ENCODE measurements around the gene ITK. TPM values are rescaled to one million over a fixed set of nuclear protein-coding genes. Genes with fewer than 3 reads are reported as not detected.
A peak's percentile ranks its signal among the peaks of the same experiment; 100 is the strongest.

ITK gene
- total RNA-seq, 1 donor from 2014 or later = not detected

- no peak overlapping the region for H3K27ac ChIP-seq
- Mint-ChIP-seq H3K27me3 (ENCODE audit: insufficient read depth, low read depth) (peaks cover 2% of the 10 kb centered on the region), H3K36me3 (peaks cover 27% of the 10 kb centered on the region), H3K4me1 (no peaks in the 10 kb centered on the region), H3K4me3 (no peak overlapping the region), H3K9me3 (no peaks in the 10 kb centered on the region), H3K27ac (no peak overlapping the region)
- H2AFZ ChIP-seq (replicated peaks) = no peak overlapping the region
- H3K4me2 ChIP-seq = no peak overlapping the region
- no peaks in the 10 kb centered on the region for H4K20me1 ChIP-seq (ENCODE audit: low read depth)
- H3K9ac ChIP-seq = no peak overlapping the region
- no peak for TF ChIP-seq EZH2phosphoT487 (IDR thresholded peaks at IDR 0.05)
- peak; percentile 7 for TF ChIP-seq CTCF (IDR thresholded peaks at IDR 0.05)
- H3K36me3 ChIP-seq = no peaks in the 10 kb centered on the region
- H3K79me2 ChIP-seq (ENCODE audit: low read depth) = no peaks in the 10 kb centered on the region
- DNase-seq (ENCODE audit: low spot score) = no peak
- H3K4me3 ChIP-seq = no peak overlapping the region
- H3K9me3 ChIP-seq (ENCODE audit: low read depth) = no peaks in the 10 kb centered on the region
- no peaks in the 10 kb centered on the region for H3K27me3 ChIP-seq
- H3F3A ChIP-seq (ENCODE audit: low read depth) = no peaks in the 10 kb centered on the region
- H3K4me1 ChIP-seq = no peaks in the 10 kb centered on the region
Observed at GRCh38 chr5:157294407-157295091, 113.9 kb downstream of the ITK start.

- Mint-ChIP-seq H3K9me3 (no peaks in the 10 kb centered on the region), H3K4me1 (no peaks in the 10 kb centered on the region), H3K36me3 (peaks cover 25% of the 10 kb centered on the region), H3K4me3 (no peak overlapping the region), H3K27me3 (ENCODE audit: insufficient read depth, low read depth) (no peaks in the 10 kb centered on the region), H3K27ac (no peak overlapping the region)
- Histone ChIP-seq H3K9me3 (ENCODE audit: low read depth) (no peaks in the 10 kb centered on the region), H3K36me3 (no peaks in the 10 kb centered on the region), H3K9ac (no peak overlapping the region), H3K4me3 (no peak overlapping the region), H3K27me3 (no peaks in the 10 kb centered on the region), H3K4me1 (no peaks in the 10 kb centered on the region), H3K79me2 (ENCODE audit: low read depth) (no peaks in the 10 kb centered on the region), H2AFZ (replicated peaks) (no peak overlapping the region), H3K27ac (no peak overlapping the region), H4K20me1 (ENCODE audit: low read depth) (no peaks in the 10 kb centered on the region), H3K4me2 (no peak overlapping the region), H3F3A (ENCODE audit: low read depth) (no peaks in the 10 kb centered on the region)
- no peak for DNase-seq (ENCODE audit: low spot score)
- TF ChIP-seq EZH2 (IDR thresholded peaks at IDR 0.05) (no peak), EZH2phosphoT487 (IDR thresholded peaks at IDR 0.05) (no peak), CTCF (IDR thresholded peaks at IDR 0.05) (no peak)
Observed at GRCh38 chr5:157295247-157295646, 114.6 kb downstream of the ITK start.

- no peaks in the 10 kb centered on the region for H3K79me2 ChIP-seq (ENCODE audit: low read depth)
- H3K4me1 ChIP-seq = no peaks in the 10 kb centered on the region
- H3K4me2 ChIP-seq = no peak overlapping the region
- Mint-ChIP-seq H3K4me3 (no peak overlapping the region), H3K27me3 (ENCODE audit: insufficient read depth, low read depth) (peaks cover 3% of the 10 kb centered on the region), H3K9me3 (no peaks in the 10 kb centered on the region), H3K27ac (no peak overlapping the region), H3K36me3 (peaks cover 17% of the 10 kb centered on the region), H3K4me1 (no peaks in the 10 kb centered on the region)
- no peak overlapping the region for H2AFZ ChIP-seq (replicated peaks)
- TF ChIP-seq EZH2 (IDR thresholded peaks at IDR 0.05) (no peak), CTCF (IDR thresholded peaks at IDR 0.05) (no peak), EZH2phosphoT487 (IDR thresholded peaks at IDR 0.05) (no peak)
- no peak overlapping the region for H3K9ac ChIP-seq
- no peak overlapping the region for H3K4me3 ChIP-seq
- no peak overlapping the region for H3K27ac ChIP-seq
- no peak for DNase-seq (ENCODE audit: low spot score)
- H3K9me3 ChIP-seq (ENCODE audit: low read depth) = no peaks in the 10 kb centered on the region
- no peaks in the 10 kb centered on the region for H3K36me3 ChIP-seq
- H4K20me1 ChIP-seq (ENCODE audit: low read depth) = no peaks in the 10 kb centered on the region
- no peaks in the 10 kb centered on the region for H3K27me3 ChIP-seq
- H3F3A ChIP-seq (ENCODE audit: low read depth) = no peaks in the 10 kb centered on the region
Observed at GRCh38 chr5:157300564-157300963, 119.9 kb downstream of the ITK start.
